Breast epithelium (tissue), 3 donors: Measurements from ENCODE around the gene CPSF4.

Source experiments
- POLR2A ChIP-seq: fragments of 450-650 bp; IDR thresholded peaks from one replicate; pipeline ENCODE4 v1.6.1; 2016; ENCODE audit warnings: antibody characterized with exemption, mild to moderate bottlenecking, moderate library complexity
- POLR2AphosphoS5 ChIP-seq, 3 donors: sonication (generic); formaldehyde crosslinking; IDR thresholded peaks; one replicate each; pipeline ENCODE4 v1.6.1; 2017; ENCODE audit warnings: antibody characterized with exemption in 3 of 3
- TF ChIP-seq, protein P1 (sequence below), 3 donors: fragments of 450-650 bp; IDR thresholded peaks; one replicate each; pipeline ENCODE4 v1.5.1; 2016 to 2017; ENCODE audit warnings: antibody characterized with exemption in 3 of 3, mild to moderate bottlenecking in 3 of 3, moderate library complexity in 3 of 3

DNA sequence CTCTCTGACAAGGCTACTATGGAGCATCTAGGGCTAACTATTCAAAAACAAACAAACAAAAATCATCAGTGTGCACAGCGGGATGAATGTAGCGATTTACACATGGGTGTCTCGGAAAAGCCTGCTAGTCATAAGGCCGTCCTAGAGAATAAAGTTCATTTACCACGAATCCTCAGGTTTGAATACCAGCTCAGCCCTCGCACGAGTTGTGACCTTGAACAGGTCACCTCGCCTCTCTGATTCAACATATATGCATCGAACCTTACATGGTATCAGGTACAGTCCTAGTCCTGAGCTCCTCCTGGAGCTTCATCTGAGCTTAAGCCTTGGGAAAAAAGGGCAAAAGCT, 26.7 kb downstream of the CPSF4 start:
- TF ChIP-seq, protein P1, sequence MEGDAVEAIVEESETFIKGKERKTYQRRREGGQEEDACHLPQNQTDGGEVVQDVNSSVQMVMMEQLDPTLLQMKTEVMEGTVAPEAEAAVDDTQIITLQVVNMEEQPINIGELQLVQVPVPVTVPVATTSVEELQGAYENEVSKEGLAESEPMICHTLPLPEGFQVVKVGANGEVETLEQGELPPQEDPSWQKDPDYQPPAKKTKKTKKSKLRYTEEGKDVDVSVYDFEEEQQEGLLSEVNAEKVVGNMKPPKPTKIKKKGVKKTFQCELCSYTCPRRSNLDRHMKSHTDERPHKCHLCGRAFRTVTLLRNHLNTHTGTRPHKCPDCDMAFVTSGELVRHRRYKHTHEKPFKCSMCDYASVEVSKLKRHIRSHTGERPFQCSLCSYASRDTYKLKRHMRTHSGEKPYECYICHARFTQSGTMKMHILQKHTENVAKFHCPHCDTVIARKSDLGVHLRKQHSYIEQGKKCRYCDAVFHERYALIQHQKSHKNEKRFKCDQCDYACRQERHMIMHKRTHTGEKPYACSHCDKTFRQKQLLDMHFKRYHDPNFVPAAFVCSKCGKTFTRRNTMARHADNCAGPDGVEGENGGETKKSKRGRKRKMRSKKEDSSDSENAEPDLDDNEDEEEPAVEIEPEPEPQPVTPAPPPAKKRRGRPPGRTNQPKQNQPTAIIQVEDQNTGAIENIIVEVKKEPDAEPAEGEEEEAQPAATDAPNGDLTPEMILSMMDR (IDR thresholded peaks at IDR 0.05), result no peak
- TF ChIP-seq POLR2A (no peak), POLR2AphosphoS5 (IDR thresholded peaks at IDR 0.05) (no peak)
